ENCODE results near the gene TNFRSF12A. TPM values are rescaled to one million over a fixed set of nuclear protein-coding genes. Genes with fewer than 3 reads are reported as not detected.

The TNFRSF12A gene
- total RNA-seq, 1 donor from 2014 or later = 0.47 TPM

- CTCF ChIA-PET = no interaction called here
- intact Hi-C loops (cut with micrococcal nuclease) = no loop called here
- H3K9me3 Mint-ChIP-seq = no peaks in the 10 kb centered on the region
- DNase-seq = no peak
- H3K27me3 Mint-ChIP-seq = peaks cover 3% of the 10 kb centered on the region
- no peak for ATAC-seq (ENCODE audit: low read depth)
- TF ChIP-seq, protein P1, sequence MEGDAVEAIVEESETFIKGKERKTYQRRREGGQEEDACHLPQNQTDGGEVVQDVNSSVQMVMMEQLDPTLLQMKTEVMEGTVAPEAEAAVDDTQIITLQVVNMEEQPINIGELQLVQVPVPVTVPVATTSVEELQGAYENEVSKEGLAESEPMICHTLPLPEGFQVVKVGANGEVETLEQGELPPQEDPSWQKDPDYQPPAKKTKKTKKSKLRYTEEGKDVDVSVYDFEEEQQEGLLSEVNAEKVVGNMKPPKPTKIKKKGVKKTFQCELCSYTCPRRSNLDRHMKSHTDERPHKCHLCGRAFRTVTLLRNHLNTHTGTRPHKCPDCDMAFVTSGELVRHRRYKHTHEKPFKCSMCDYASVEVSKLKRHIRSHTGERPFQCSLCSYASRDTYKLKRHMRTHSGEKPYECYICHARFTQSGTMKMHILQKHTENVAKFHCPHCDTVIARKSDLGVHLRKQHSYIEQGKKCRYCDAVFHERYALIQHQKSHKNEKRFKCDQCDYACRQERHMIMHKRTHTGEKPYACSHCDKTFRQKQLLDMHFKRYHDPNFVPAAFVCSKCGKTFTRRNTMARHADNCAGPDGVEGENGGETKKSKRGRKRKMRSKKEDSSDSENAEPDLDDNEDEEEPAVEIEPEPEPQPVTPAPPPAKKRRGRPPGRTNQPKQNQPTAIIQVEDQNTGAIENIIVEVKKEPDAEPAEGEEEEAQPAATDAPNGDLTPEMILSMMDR (IDR thresholded peaks at IDR 0.05) = no peak
- no peaks in the 10 kb centered on the region for H3K36me3 Mint-ChIP-seq (ENCODE audit: low read depth)
- H3K27ac Mint-ChIP-seq = no peak overlapping the region
- peaks cover 20% of the 10 kb centered on the region for H3K4me1 Mint-ChIP-seq
- POLR2A ChIA-PET = no interaction called here
- no peak overlapping the region for H3K4me3 Mint-ChIP-seq
These were observed 34.2 kb upstream of the TNFRSF12A start for GRCh38 chr16:2985893-2986355.

DNA sequence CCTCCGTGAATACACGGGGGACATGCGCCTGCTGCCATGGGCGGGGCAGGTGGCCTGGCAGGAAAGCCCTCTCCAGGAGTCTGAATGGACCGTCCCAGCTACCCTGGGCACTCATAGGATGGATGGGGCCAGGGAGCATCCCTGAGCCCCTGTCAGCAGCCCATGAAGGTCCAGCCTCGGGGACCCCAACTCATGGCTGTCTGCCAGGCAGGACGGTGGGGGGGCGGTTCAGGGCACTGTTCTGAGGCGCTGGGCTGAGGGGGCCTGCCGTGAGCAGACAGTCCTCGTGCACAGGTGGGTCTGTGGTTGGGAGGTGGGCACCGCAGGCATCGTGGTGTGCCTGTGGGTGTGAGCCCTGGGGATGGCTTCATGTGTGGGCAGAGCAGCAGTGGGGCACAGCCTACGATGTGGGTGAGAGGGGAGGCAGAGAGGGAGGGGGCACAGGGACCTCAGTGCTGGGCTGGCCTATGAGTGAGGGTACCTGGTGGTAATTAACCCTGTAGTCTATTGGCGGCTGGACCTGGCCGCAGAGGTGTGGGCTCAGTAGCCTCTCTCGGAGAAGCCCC is 33.5 kb upstream of the TNFRSF12A start:
- ChIA-PET CTCF (no interaction called here), POLR2A (interaction anchor here (0.6 kb wide), 1 partner anchor 671 kb away, joined by 3 read pairs; no protein-coding TSS in a partner anchor)
- Mint-ChIP-seq H3K4me3 (no peak overlapping the region), H3K4me1 (peaks cover 15% of the 10 kb centered on the region), H3K9me3 (no peaks in the 10 kb centered on the region), H3K36me3 (ENCODE audit: low read depth) (no peaks in the 10 kb centered on the region), H3K27ac (no peak overlapping the region), H3K27me3 (peaks cover 3% of the 10 kb centered on the region)
- DNase-seq (no peak), ATAC-seq (ENCODE audit: low read depth) (no peak)
- intact Hi-C loops (cut with micrococcal nuclease) = no loop called here
- TF ChIP-seq, protein P1 (IDR thresholded peaks at IDR 0.05) = no peak

DNA sequence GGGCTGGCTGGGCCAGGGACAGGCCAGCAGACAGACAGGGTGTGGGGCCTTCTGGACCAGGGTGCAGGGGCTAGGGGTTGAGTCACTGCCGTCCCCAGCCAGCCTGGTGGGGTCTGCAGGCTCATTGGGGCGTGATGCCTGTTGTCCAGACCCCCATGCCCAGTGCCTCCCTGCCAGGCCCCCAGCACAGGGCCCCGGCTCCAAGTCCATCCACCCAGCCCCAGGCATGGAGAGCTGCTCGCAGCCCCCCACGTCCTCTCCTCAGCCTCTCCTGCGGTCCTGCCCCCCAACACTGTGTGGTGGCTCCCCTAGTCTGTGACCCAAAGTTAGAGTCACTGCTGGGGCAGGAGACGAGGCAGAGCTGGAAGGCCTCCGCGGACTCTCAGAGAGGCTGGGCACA is 32.9 kb upstream of the TNFRSF12A start:
- no peak for ATAC-seq (ENCODE audit: low read depth)
- intact Hi-C loops (cut with micrococcal nuclease) = no loop called here
- Mint-ChIP-seq H3K36me3 (ENCODE audit: low read depth) (no peaks in the 10 kb centered on the region), H3K27ac (no peak overlapping the region), H3K9me3 (no peaks in the 10 kb centered on the region), H3K4me3 (no peak overlapping the region), H3K4me1 (peaks cover 13% of the 10 kb centered on the region), H3K27me3 (peaks cover 3% of the 10 kb centered on the region)
- CTCF ChIA-PET = no interaction called here
- TF ChIP-seq, protein P1 (IDR thresholded peaks at IDR 0.05) = no peak
- no peak for DNase-seq
- POLR2A ChIA-PET = interaction anchor here (0.6 kb wide), 1 partner anchor 672 kb away, joined by 3 read pairs; no protein-coding TSS in a partner anchor

DNA sequence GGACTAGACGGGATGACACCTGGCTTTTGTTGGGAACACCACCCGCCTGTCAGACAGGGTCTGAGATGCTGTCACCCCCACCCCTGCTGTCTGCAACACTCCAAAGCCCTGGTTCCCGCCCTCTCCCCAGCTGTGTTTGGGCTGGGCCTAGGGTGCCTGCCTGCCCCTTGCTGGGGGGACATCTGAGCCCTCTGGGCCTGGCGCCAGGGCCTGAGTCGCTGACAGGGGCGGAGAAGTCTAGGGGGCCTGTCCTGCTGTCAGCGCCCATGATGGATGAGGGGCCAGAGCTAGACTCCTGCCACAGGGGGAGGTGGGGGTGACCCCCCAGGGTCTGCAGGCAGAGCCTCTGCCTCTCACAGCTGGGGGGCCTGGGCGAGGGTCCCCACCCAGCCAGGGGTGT is 32.3 kb upstream of the TNFRSF12A start:
- Mint-ChIP-seq H3K27ac (no peak overlapping the region), H3K9me3 (no peaks in the 10 kb centered on the region), H3K4me3 (no peak overlapping the region), H3K4me1 (peaks cover 9% of the 10 kb centered on the region), H3K27me3 (peaks cover 3% of the 10 kb centered on the region), H3K36me3 (ENCODE audit: low read depth) (no peaks in the 10 kb centered on the region)
- intact Hi-C loops (cut with micrococcal nuclease) = no loop called here
- ChIA-PET POLR2A (no interaction called here), CTCF (no interaction called here)
- TF ChIP-seq, protein P1 (IDR thresholded peaks at IDR 0.05) = no peak
- ATAC-seq (ENCODE audit: low read depth) (no peak), DNase-seq (no peak)

GRCh38 chr16:2988590-2989099 is 31.5 kb upstream of the TNFRSF12A start:
- no peak overlapping the region for H3K27ac Mint-ChIP-seq
- DNase-seq = no peak
- peaks cover 6% of the 10 kb centered on the region for H3K4me1 Mint-ChIP-seq
- no peaks in the 10 kb centered on the region for H3K9me3 Mint-ChIP-seq
- TF ChIP-seq, protein P1 (IDR thresholded peaks at IDR 0.05) = no peak
- H3K4me3 Mint-ChIP-seq = no peak overlapping the region
- intact Hi-C loops (cut with micrococcal nuclease) = no loop called here
- H3K27me3 Mint-ChIP-seq = peaks cover 3% of the 10 kb centered on the region
- POLR2A ChIA-PET = no interaction called here
- CTCF ChIA-PET = no interaction called here
- ATAC-seq (ENCODE audit: low read depth) = no peak
- H3K36me3 Mint-ChIP-seq (ENCODE audit: low read depth) = no peaks in the 10 kb centered on the region

Measured in activated B cell treated with CpG ODN at 0.5 μM for 24 hours (primary cell).